Esophagus muscularis mucosa (tissue), 3 donors: ENCODE measurements around the gene RAB34.

ENCODE experiments used
- EP300 ChIP-seq: sonication (generic); formaldehyde crosslinking; IDR thresholded peaks from one replicate; pipeline ENCODE4 v1.6.1; 2017; ENCODE audit warnings: antibody characterized with exemption
- TF ChIP-seq, protein P1 (sequence below), 3 experiments: fragments of 200-600 bp in 2 of 3; fragments of 450-650 bp in 1 of 3; sonication (generic) in 2 of 3; IDR thresholded peaks; one replicate each; pipeline ENCODE4 v1.5.1; 2017 to 2019; ENCODE audit warnings: antibody characterized with exemption in 3 of 3, mild to moderate bottlenecking in 2 of 3, moderate library complexity in 1 of 3

DNA sequence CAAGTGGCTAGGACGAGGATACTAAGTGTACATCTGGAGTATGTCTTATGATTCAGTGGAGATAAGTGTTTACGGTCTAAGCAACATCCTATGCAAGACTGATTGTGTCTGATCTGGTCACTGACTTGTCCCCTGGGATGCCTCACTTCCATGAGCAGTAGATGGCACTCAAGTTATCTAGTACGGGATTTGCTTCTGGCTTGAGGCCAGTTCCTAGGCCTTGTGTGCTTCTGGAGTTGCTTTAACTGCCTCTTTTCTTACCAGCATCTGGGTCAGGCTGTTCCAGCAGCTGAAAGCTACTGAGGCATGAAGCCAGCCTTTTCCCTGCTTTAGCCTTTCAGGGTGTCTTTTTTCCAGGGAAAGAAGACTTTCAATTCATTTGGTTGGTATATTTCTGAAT lies 32.7 kb downstream of the RAB34 start:
- TF ChIP-seq, protein P1, sequence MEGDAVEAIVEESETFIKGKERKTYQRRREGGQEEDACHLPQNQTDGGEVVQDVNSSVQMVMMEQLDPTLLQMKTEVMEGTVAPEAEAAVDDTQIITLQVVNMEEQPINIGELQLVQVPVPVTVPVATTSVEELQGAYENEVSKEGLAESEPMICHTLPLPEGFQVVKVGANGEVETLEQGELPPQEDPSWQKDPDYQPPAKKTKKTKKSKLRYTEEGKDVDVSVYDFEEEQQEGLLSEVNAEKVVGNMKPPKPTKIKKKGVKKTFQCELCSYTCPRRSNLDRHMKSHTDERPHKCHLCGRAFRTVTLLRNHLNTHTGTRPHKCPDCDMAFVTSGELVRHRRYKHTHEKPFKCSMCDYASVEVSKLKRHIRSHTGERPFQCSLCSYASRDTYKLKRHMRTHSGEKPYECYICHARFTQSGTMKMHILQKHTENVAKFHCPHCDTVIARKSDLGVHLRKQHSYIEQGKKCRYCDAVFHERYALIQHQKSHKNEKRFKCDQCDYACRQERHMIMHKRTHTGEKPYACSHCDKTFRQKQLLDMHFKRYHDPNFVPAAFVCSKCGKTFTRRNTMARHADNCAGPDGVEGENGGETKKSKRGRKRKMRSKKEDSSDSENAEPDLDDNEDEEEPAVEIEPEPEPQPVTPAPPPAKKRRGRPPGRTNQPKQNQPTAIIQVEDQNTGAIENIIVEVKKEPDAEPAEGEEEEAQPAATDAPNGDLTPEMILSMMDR (IDR thresholded peaks at IDR 0.05), result no peak
- TF ChIP-seq EP300, result no peak
